EL (cell line): Measurements from ENCODE around the gene MEMO1.
"Not testable (repeated sequence)": the region's sequence is repeated elsewhere in the genome, so short reads cannot be mapped to it uniquely, and the experiment has no call there.

Experiments used
- DNase-seq: peaks from one replicate; pipeline ENCODE4 v3.0.0-alpha.2; 2016

The MEMO1 gene

GRCh38 chr2:31997653-31998052 lies 13.2 kb downstream of the MEMO1 start:
- DNase-seq: peak; percentile 11

- no peak for DNase-seq
Measured at GRCh38 chr2:31996571-31997150, 14.1 kb downstream of the MEMO1 start.

GRCh38 chr2:31992934-31993333 lies 17.9 kb downstream of the MEMO1 start:
- no peak for DNase-seq

GRCh38 chr2:31992025-31992579 lies 18.7 kb downstream of the MEMO1 start:
- no peak for DNase-seq

GRCh38 chr2:31989946-31990345 lies 20.9 kb downstream of the MEMO1 start:
- no peak for DNase-seq

GRCh38 chr2:31987454-31988220 lies 23.2 kb downstream of the MEMO1 start:
- DNase-seq: peak; percentile 78

GRCh38 chr2:31986906-31987305 lies 23.9 kb downstream of the MEMO1 start:
- no peak for DNase-seq

- DNase-seq: no peak
Measured at GRCh38 chr2:31983762-31984467, 26.9 kb downstream of the MEMO1 start.

- no peak for DNase-seq
Measured at GRCh38 chr2:31980674-31981356, 30.0 kb downstream of the MEMO1 start.

- DNase-seq: no peak
Measured at GRCh38 chr2:31979956-31980355, 30.9 kb downstream of the MEMO1 start.

- DNase-seq: no peak
Measured at GRCh38 chr2:31979018-31979417, 31.8 kb downstream of the MEMO1 start.

- no peak for DNase-seq
Measured at GRCh38 chr2:31978436-31978835, 32.4 kb downstream of the MEMO1 start.

- no peak for DNase-seq
Measured at GRCh38 chr2:31973665-31974064, 37.1 kb downstream of the MEMO1 start.

- no peak for DNase-seq
Measured at GRCh38 chr2:31972059-31972458, 38.7 kb downstream of the MEMO1 start.

GRCh38 chr2:31969178-31969577 lies 41.6 kb downstream of the MEMO1 start:
- no peak for DNase-seq

GRCh38 chr2:31967790-31968189 lies 43.0 kb downstream of the MEMO1 start:
- peak; percentile 36 for DNase-seq

GRCh38 chr2:31966402-31966801 lies 44.4 kb downstream of the MEMO1 start:
- DNase-seq: not testable (repeated sequence)

GRCh38 chr2:31965094-31965493 lies 45.7 kb downstream of the MEMO1 start:
- DNase-seq: no peak

- DNase-seq: no peak
Measured at GRCh38 chr2:31962757-31963361, 47.9 kb downstream of the MEMO1 start.

- DNase-seq: no peak
Measured at GRCh38 chr2:31958140-31958717, 52.6 kb downstream of the MEMO1 start.

GRCh38 chr2:31957354-31958139 lies 53.3 kb downstream of the MEMO1 start:
- no peak for DNase-seq
